HEK293T (cell line): ENCODE data around the gene ZDHHC14.
"Not testable (repeated sequence)": the region's sequence is repeated elsewhere in the genome, so short reads cannot be mapped to it uniquely, and the experiment has no call there.

Experiments
- CTCF ChIA-PET: fragments of 350-600 bp; formaldehyde crosslinking; extraction: SDS; loops from one replicate; lab custom pipeline; 2021; ENCODE audit warnings: antibody characterized with exemption, inconsistent platforms; lab: Yijun Ruan, JAX
- POLR2A ChIA-PET: fragments of 350-600 bp; formaldehyde crosslinking; extraction: SDS; loops from one replicate; lab custom pipeline; 2020; ENCODE audit warnings: antibody characterized with exemption, inconsistent platforms; lab: Yijun Ruan, JAX
- DNase-seq: peaks from one replicate; pipeline ENCODE4 v3.0.0; 2012; ENCODE audit warnings: mixed read lengths; ENCODE audit errors: extremely low spot score
- ARNT ChIP-seq: fragments of 450-650 bp; IDR thresholded peaks from 2 replicates; pipeline ENCODE4 v1.6.1; 2017; ENCODE audit warnings: mild to moderate bottlenecking
- BHLHE40 ChIP-seq: fragments of 450-650 bp; IDR thresholded peaks from 2 replicates; pipeline ENCODE4 v1.6.1; 2016; ENCODE audit warnings: mild to moderate bottlenecking, moderate library complexity, borderline replicate concordance
- CTBP1 ChIP-seq: fragments of 450-650 bp; IDR thresholded peaks from 2 replicates; pipeline ENCODE4 v1.6.1; 2016; ENCODE audit warnings: borderline replicate concordance
- ELF4 ChIP-seq: fragments of 450-650 bp; IDR thresholded peaks from 2 replicates; pipeline ENCODE4 v1.6.1; 2017; ENCODE audit warnings: antibody characterized with exemption
- FOXA1 ChIP-seq: fragments of 450-650 bp; IDR thresholded peaks from 2 replicates; pipeline ENCODE4 v1.6.1; 2016; ENCODE audit warnings: mild to moderate bottlenecking
- FOXK2 ChIP-seq: fragments of 450-650 bp; IDR thresholded peaks from 2 replicates; pipeline ENCODE4 v1.6.1; 2016; ENCODE audit warnings: mild to moderate bottlenecking
- FOXM1 ChIP-seq: fragments of 450-650 bp; IDR thresholded peaks from 2 replicates; pipeline ENCODE4 v1.6.1; 2017; ENCODE audit warnings: mild to moderate bottlenecking, borderline replicate concordance
- HDGF ChIP-seq: fragments of 450-650 bp; IDR thresholded peaks from 2 replicates; pipeline ENCODE4 v1.6.1; 2017; ENCODE audit warnings: antibody characterized with exemption, borderline replicate concordance
- L3MBTL2 ChIP-seq: fragments of 450-650 bp; conservative IDR thresholded peaks from 2 replicates; pipeline ENCODE4 v1.6.1; 2016; ENCODE audit warnings: mild to moderate bottlenecking
- LEF1 ChIP-seq: fragments of 450-650 bp; IDR thresholded peaks from 2 replicates; pipeline ENCODE4 v1.6.1; 2017; ENCODE audit warnings: mild to moderate bottlenecking, borderline replicate concordance
- NFRKB ChIP-seq: fragments of 450-650 bp; IDR thresholded peaks from 2 replicates; pipeline ENCODE4 v1.6.1; 2016; ENCODE audit warnings: mild to moderate bottlenecking, moderate library complexity
- SP1 ChIP-seq: fragments of 450-650 bp; IDR thresholded peaks from 2 replicates; pipeline ENCODE4 v1.6.1; 2017
- SUZ12 ChIP-seq: fragments of 450-650 bp; IDR thresholded peaks from 2 replicates; pipeline ENCODE4 v1.6.1; 2016; ENCODE audit warnings: mild to moderate bottlenecking
- TARDBP ChIP-seq: fragments of 450-650 bp; IDR thresholded peaks from 2 replicates; pipeline ENCODE4 v1.6.1; 2016
- ZNF384 ChIP-seq: fragments of 450-650 bp; IDR thresholded peaks from 2 replicates; pipeline ENCODE4 v1.6.1; 2016
- TF ChIP-seq, protein P1 (sequence below): fragments of 450-650 bp; IDR thresholded peaks from 2 replicates; pipeline ENCODE4 v1.6.1; 2016

The ZDHHC14 gene

GRCh38 chr6:157386454-157386853 lies 5.5 kb downstream of the ZDHHC14 start:
- POLR2A ChIA-PET, result interaction anchor here (1.2 to 2.8 kb wide), 2 partner anchors 9 to 63 kb away, joined by 3 to 10 read pairs; partner anchors contain the start of gene TMEM242
- DNase-seq, result no peak
- TF ChIP-seq BHLHE40 (no peak), SUZ12 (no peak), ZNF384 (no peak), FOXA1 (no peak), SP1 (no peak), ELF4 (no peak), TARDBP (no peak), FOXK2 (no peak), ARNT (no peak), FOXM1 (no peak)
- TF ChIP-seq, protein P1, sequence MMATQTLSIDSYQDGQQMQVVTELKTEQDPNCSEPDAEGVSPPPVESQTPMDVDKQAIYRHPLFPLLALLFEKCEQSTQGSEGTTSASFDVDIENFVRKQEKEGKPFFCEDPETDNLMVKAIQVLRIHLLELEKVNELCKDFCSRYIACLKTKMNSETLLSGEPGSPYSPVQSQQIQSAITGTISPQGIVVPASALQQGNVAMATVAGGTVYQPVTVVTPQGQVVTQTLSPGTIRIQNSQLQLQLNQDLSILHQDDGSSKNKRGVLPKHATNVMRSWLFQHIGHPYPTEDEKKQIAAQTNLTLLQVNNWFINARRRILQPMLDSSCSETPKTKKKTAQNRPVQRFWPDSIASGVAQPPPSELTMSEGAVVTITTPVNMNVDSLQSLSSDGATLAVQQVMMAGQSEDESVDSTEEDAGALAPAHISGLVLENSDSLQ, result no peak
- CTCF ChIA-PET, result interaction anchor here (0.6 kb wide), 1 partner anchor 51 kb away, joined by 5 read pairs; no protein-coding TSS in a partner anchor

DNA sequence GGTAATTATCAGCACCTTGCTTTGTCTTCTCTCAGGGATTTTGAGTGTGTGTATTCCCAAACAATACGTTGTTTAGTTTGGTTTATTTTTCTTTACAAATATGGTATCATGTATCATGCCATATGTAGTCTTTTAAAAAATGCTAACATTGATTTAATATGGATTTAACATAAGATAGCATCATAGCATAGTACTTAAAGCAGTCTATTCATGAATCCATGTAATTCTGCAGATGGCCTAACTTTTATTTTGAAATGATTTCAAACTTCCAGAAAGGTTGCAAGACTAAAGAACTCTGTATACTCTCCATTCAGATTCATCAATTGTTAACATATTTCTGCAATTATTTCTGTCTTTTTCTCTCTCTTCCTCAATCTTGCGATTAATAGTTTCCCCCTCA lies 7.9 kb downstream of the ZDHHC14 start:
- no peak for TF ChIP-seq ARNT
- no peak for TF ChIP-seq FOXM1
- TF ChIP-seq NFRKB, result no peak
- no peak for TF ChIP-seq CTBP1
- no peak for TF ChIP-seq ZNF384
- DNase-seq, result no peak
- ChIA-PET POLR2A (no interaction called here), CTCF (no interaction called here)

- TF ChIP-seq L3MBTL2 (no peak), SUZ12 (no peak), TARDBP (no peak), SP1 (no peak), FOXM1 (no peak), LEF1 (no peak), ZNF384 (no peak), ELF4 (no peak), NFRKB (no peak), HDGF (no peak), CTBP1 (no peak), FOXA1 (no peak), ARNT (no peak), BHLHE40 (no peak), FOXK2 (no peak)
- TF ChIP-seq, protein P1, result no peak
- ChIA-PET CTCF (no interaction called here), POLR2A (no interaction called here)
- no peak for DNase-seq
Observed at GRCh38 chr6:157390273-157391060, 9.5 kb downstream of the ZDHHC14 start.

- ChIA-PET POLR2A (no interaction called here), CTCF (no interaction called here)
- TF ChIP-seq SUZ12, result no peak
- no peak for TF ChIP-seq CTBP1
- no peak for TF ChIP-seq BHLHE40
- TF ChIP-seq ELF4, result no peak
- no peak for TF ChIP-seq LEF1
- TF ChIP-seq ZNF384, result no peak
- TF ChIP-seq HDGF, result no peak
- TF ChIP-seq, protein P1, result no peak
- no peak for TF ChIP-seq FOXA1
- TF ChIP-seq L3MBTL2, result no peak
- no peak for TF ChIP-seq FOXK2
- no peak for TF ChIP-seq SP1
- no peak for TF ChIP-seq ARNT
- no peak for TF ChIP-seq TARDBP
- no peak for DNase-seq
Observed at GRCh38 chr6:157392927-157393668, 12.1 kb downstream of the ZDHHC14 start.

DNA sequence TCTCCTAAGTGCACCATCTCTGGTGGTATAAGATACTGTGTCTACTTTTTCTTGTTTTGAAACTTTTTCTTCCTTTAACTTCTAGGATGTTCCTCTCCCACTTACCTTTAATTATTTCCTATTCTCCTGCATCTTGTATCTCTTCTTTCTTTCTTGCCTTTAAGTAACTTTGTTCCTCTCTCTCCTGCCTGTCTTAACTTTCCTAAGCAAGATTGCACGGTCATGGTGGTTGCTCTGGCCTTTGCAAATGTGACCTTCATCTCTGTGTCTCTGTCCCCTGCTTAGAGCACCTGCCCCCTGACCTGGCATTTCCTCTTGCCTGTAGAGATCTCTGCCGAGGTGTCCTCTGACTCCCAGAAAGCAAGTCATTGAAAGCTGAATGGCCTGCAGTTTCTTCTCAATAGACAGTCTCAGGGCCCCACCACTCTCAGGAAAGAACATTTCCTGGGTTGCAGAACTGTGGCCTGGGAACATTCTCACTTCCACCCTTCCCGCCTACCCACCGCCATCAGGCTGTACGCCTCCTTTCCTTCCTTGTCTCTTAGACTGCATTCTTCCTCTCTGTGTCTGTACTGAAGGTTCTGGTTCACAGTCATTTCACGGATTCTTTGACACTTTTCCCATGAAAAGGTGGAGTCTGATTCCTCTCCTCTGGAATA lies 12.8 kb downstream of the ZDHHC14 start:
- ChIA-PET CTCF (no interaction called here), POLR2A (interaction anchor here (1.0 kb wide), 1 partner anchor 71 kb away, joined by 3 read pairs; no protein-coding TSS in a partner anchor)
- no peak for TF ChIP-seq ZNF384
- no peak for TF ChIP-seq FOXK2
- no peak for TF ChIP-seq ELF4
- TF ChIP-seq ARNT, result no peak
- TF ChIP-seq TARDBP, result no peak
- no peak for TF ChIP-seq LEF1
- no peak for TF ChIP-seq BHLHE40
- TF ChIP-seq NFRKB, result no peak
- no peak for TF ChIP-seq SP1
- no peak for TF ChIP-seq SUZ12
- TF ChIP-seq, protein P1, result no peak
- no peak for TF ChIP-seq FOXM1
- TF ChIP-seq CTBP1, result no peak
- TF ChIP-seq L3MBTL2, result no peak
- TF ChIP-seq HDGF, result no peak
- TF ChIP-seq FOXA1, result no peak
- DNase-seq, result no peak

- CTCF ChIA-PET, DNase-seq: not testable (repeated sequence)
Observed at GRCh38 chr6:157395199-157395598, 14.2 kb downstream of the ZDHHC14 start.

More at GRCh38 chr6:157395199-157395598, 14.2 kb downstream of the ZDHHC14 start:
- POLR2A ChIA-PET, result interaction anchor here (1.2 kb wide), 1 partner anchor 9 kb away, joined by 3 read pairs; no protein-coding TSS in a partner anchor
